ENCODE measurements around the gene PBX3.

DNA sequence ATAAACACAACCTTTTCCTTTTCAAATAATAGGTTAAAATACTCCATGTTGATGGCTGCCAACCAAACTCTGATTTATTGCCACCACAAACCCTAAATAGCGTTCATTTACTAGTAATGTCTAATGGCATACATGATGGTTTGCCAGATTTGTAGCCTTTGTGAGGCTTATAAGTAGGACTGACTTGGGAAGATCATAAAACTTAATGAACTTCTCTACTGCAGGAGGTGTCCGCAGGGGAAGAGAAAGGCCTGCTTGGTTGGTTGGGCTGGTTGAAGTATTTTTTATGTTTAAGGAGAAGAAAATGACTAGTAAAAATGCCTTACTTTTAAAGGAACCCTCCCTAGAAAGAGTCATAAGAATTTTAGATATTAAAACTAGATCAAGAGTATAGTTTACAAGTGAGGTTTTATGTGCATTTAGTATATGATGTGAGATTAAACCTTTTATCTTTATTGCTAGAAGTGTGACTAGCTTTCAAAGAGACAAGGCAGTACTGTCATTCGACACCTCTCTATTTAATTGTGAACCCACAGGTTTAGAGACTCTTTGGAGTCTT lies 5.0 kb downstream of the PBX3 start:
- TF ChIP-seq POLR2A (IDR thresholded peaks at IDR 0.05; ENCODE audit: low read depth, low read length) = no peak
- no peak for TF ChIP-seq POLR2AphosphoS5 (IDR thresholded peaks at IDR 0.05; ENCODE audit: low read depth, low read length)
- TF ChIP-seq PAX5 (IDR thresholded peaks at IDR 0.05; ENCODE audit: insufficient read depth, low read length, severe bottlenecking) = no peak
- no peak for TF ChIP-seq TAF1 (IDR thresholded peaks at IDR 0.05; ENCODE audit: low read depth, low read length)
- TF ChIP-seq SPI1 (IDR thresholded peaks at IDR 0.05; ENCODE audit: low read depth, low read length) = no peak
- no peak for TF ChIP-seq POU2F2 (IDR thresholded peaks at IDR 0.05; ENCODE audit: low read depth, low read length)
